Measurements from ENCODE around the gene C2orf80.

DNA sequence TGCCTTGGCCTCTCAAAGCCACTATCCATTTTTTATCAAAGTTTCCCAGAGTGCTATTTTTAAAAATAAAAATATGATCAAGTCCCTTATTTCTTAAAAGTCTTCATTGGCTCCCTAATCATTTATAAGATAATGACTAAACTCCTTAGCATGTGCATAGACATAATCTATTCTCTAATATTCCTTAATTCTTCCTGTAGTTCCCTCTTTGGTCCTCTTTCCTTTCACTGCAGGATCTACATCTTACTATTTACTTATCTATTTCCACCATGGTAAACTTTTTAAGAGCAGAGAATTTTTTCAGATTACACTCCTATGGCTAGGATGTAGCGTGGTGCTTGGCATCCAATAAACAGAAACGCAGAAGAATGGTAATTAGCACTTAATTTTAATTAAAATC is 46.0 kb upstream of the C2orf80 start:
- TF ChIP-seq, protein P1, sequence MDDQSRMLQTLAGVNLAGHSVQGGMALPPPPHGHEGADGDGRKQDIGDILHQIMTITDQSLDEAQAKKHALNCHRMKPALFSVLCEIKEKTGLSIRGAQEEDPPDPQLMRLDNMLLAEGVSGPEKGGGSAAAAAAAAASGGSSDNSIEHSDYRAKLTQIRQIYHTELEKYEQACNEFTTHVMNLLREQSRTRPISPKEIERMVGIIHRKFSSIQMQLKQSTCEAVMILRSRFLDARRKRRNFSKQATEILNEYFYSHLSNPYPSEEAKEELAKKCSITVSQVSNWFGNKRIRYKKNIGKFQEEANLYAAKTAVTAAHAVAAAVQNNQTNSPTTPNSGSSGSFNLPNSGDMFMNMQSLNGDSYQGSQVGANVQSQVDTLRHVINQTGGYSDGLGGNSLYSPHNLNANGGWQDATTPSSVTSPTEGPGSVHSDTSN (IDR thresholded peaks at IDR 0.05), result no peak
- TF ChIP-seq EP300 (IDR thresholded peaks at IDR 0.05; ENCODE audit: borderline replicate concordance in 1 of 2, low read depth in 1 of 2, low read length in 1 of 2) (no peak), TAF1 (IDR thresholded peaks at IDR 0.05; ENCODE audit: borderline replicate concordance, low read depth, low read length) (no peak), CTCF (IDR thresholded peaks at IDR 0.05) (no peak), TCF12 (IDR thresholded peaks at IDR 0.05) (no peak), REST (IDR thresholded peaks at IDR 0.05; ENCODE audit: low read depth, low read length) (no peak), POLR2AphosphoS5 (IDR thresholded peaks at IDR 0.05; ENCODE audit: low read depth, low read length) (no peak)
